Measurements from ENCODE around the gene SNRNP48.

DNA sequence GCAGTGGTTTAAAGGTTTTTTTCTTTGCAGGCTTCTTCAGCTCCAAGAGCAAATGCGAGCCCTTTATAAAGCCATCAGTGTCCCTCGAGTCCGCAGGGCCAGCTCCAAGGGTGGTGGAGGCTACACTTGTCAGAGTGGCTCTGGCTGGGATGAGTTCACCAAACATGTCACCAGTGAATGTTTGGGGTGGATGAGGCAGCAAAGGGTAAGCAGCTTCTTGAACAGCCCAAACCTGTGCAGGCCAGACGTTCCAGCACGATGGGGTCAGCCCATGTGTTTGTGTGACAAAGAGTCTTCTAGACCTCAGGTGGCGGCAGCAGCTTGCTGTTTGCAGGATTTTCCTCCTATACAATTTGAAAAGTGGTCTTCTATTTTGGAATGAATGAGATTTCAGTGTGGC lies 30.8 kb upstream of the SNRNP48 start:
- TF ChIP-seq, protein P1, sequence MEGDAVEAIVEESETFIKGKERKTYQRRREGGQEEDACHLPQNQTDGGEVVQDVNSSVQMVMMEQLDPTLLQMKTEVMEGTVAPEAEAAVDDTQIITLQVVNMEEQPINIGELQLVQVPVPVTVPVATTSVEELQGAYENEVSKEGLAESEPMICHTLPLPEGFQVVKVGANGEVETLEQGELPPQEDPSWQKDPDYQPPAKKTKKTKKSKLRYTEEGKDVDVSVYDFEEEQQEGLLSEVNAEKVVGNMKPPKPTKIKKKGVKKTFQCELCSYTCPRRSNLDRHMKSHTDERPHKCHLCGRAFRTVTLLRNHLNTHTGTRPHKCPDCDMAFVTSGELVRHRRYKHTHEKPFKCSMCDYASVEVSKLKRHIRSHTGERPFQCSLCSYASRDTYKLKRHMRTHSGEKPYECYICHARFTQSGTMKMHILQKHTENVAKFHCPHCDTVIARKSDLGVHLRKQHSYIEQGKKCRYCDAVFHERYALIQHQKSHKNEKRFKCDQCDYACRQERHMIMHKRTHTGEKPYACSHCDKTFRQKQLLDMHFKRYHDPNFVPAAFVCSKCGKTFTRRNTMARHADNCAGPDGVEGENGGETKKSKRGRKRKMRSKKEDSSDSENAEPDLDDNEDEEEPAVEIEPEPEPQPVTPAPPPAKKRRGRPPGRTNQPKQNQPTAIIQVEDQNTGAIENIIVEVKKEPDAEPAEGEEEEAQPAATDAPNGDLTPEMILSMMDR (IDR thresholded peaks at IDR 0.05 in 2 of 3, conservative IDR thresholded peaks at IDR 0.05 in 1 of 3; ENCODE audit: control insufficient read depth in 2 of 3, extremely low read depth in 1 of 3, insufficient read depth in 1 of 3, low read depth in 3 of 3, low read length in 3 of 3): no peak
- TF ChIP-seq, protein P2, sequence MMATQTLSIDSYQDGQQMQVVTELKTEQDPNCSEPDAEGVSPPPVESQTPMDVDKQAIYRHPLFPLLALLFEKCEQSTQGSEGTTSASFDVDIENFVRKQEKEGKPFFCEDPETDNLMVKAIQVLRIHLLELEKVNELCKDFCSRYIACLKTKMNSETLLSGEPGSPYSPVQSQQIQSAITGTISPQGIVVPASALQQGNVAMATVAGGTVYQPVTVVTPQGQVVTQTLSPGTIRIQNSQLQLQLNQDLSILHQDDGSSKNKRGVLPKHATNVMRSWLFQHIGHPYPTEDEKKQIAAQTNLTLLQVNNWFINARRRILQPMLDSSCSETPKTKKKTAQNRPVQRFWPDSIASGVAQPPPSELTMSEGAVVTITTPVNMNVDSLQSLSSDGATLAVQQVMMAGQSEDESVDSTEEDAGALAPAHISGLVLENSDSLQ (IDR thresholded peaks at IDR 0.05): no peak
- no peak for TF ChIP-seq POU2F2 (IDR thresholded peaks at IDR 0.05; ENCODE audit: borderline replicate concordance, low read depth, low read length)
- no peak for TF ChIP-seq POLR2A (IDR thresholded peaks at IDR 0.05; ENCODE audit: low read depth, low read length)
- TF ChIP-seq SUZ12 (IDR thresholded peaks at IDR 0.05; ENCODE audit: unreplicated experiment): no peak
- no peak for TF ChIP-seq TCF12 (IDR thresholded peaks at IDR 0.05; ENCODE audit: low read depth, low read length)
- TF ChIP-seq MXI1 (IDR thresholded peaks at IDR 0.05; ENCODE audit: low read depth, low read length): no peak
- TF ChIP-seq SP1 (IDR thresholded peaks at IDR 0.05; ENCODE audit: low read depth, low read length): no peak
- no peak for TF ChIP-seq CEBPB (IDR thresholded peaks at IDR 0.05; ENCODE audit: borderline replicate concordance in 1 of 2, low read depth in 2 of 2, low read length in 2 of 2)
- TF ChIP-seq, protein P3, sequence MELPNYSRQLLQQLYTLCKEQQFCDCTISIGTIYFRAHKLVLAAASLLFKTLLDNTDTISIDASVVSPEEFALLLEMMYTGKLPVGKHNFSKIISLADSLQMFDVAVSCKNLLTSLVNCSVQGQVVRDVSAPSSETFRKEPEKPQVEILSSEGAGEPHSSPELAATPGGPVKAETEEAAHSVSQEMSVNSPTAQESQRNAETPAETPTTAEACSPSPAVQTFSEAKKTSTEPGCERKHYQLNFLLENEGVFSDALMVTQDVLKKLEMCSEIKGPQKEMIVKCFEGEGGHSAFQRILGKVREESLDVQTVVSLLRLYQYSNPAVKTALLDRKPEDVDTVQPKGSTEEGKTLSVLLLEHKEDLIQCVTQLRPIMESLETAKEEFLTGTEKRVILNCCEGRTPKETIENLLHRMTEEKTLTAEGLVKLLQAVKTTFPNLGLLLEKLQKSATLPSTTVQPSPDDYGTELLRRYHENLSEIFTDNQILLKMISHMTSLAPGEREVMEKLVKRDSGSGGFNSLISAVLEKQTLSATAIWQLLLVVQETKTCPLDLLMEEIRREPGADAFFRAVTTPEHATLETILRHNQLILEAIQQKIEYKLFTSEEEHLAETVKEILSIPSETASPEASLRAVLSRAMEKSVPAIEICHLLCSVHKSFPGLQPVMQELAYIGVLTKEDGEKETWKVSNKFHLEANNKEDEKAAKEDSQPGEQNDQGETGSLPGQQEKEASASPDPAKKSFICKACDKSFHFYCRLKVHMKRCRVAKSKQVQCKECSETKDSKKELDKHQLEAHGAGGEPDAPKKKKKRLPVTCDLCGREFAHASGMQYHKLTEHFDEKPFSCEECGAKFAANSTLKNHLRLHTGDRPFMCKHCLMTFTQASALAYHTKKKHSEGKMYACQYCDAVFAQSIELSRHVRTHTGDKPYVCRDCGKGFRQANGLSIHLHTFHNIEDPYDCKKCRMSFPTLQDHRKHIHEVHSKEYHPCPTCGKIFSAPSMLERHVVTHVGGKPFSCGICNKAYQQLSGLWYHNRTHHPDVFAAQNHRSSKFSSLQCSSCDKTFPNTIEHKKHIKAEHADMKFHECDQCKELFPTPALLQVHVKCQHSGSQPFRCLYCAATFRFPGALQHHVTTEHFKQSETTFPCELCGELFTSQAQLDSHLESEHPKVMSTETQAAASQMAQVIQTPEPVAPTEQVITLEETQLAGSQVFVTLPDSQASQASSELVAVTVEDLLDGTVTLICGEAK (IDR thresholded peaks at IDR 0.05; ENCODE audit: borderline replicate concordance): no peak
- TF ChIP-seq ETV6 (conservative IDR thresholded peaks at IDR 0.05 in 1 of 2, IDR thresholded peaks at IDR 0.05 in 1 of 2; ENCODE audit: borderline replicate concordance in 1 of 2, low read depth in 1 of 2): no peak
